ENCODE results near the gene TMEM94. TPM values are rescaled to one million over a fixed set of nuclear protein-coding genes. Genes with fewer than 3 reads are reported as not detected.

Gene TMEM94
- total RNA-seq, 1 experiment from 2014 or later: 61.4 TPM

GRCh38 chr17:75542728-75543336, 86.4 kb downstream of the TMEM94 start:
- no peak overlapping the region for H2AK5ac ChIP-seq (ENCODE audit: insufficient read length, low read length)
- H3T11ph ChIP-seq (ENCODE audit: low read length): no peak overlapping the region
- H3K4me3 Mint-ChIP-seq: no peak overlapping the region
- H3K79me1 ChIP-seq (ENCODE audit: insufficient read depth, low read depth, low read length, poor library complexity, severe bottlenecking): no peaks in the 10 kb centered on the region
- H2AFZ ChIP-seq (ENCODE audit: low read length): no peak overlapping the region
- no peak overlapping the region for H3K27ac ChIP-seq (ENCODE audit: insufficient read length, low read depth, low read length)
- H3K4me2 ChIP-seq (ENCODE audit: insufficient read depth, insufficient read length, low read length): no peak overlapping the region
- no peak overlapping the region for H2BK12ac ChIP-seq (ENCODE audit: insufficient read length, low read depth, low read length)
- no peak overlapping the region for H3K9ac ChIP-seq (ENCODE audit: extremely low read depth, insufficient read length, low read length)
- no peak overlapping the region for H2BK120ac ChIP-seq (ENCODE audit: low read depth, low read length, poor library complexity, severe bottlenecking)
- no peak overlapping the region for H3K18ac ChIP-seq (ENCODE audit: insufficient read length, low read depth, low read length)
- no peak overlapping the region for H4K5ac ChIP-seq (ENCODE audit: insufficient read length, low read depth, low read length)
- WGBS (ENCODE audit: extremely low coverage, insufficient read length, low lambda C conversion rate): no CpG with 5 or more reads among the region's 15 CpGs
- no peak overlapping the region for H2BK20ac ChIP-seq (ENCODE audit: low read depth, low read length, poor library complexity, severe bottlenecking)
- H3K27me3 Mint-ChIP-seq (ENCODE audit: low read depth): no peaks in the 10 kb centered on the region
- H4K20me1 ChIP-seq (ENCODE audit: control insufficient read depth, insufficient read depth, insufficient read length): no peaks in the 10 kb centered on the region
- no peak for DNase-seq
- H3K23me2 ChIP-seq (ENCODE audit: insufficient read length, low read depth, low read length, poor library complexity, severe bottlenecking): no peaks in the 10 kb centered on the region
- peaks cover 0 to 22% (median 4%) of the 10 kb centered on the region in 3 experiments; a peak in 3 of 7 replicates for H3K36me3 Mint-ChIP-seq (ENCODE audit: insufficient read depth in 1 of 3, low read depth in 3 of 3)
- no peaks in the 10 kb centered on the region for H3K9me3 ChIP-seq (ENCODE audit: control insufficient read depth, low read depth, low read length)
- TF ChIP-seq CTCF (conservative IDR thresholded peaks at IDR 0.05): no peak
- no peaks in the 10 kb centered on the region for H3K27me3 ChIP-seq (ENCODE audit: insufficient read depth, low read length)
- H3K4ac ChIP-seq (ENCODE audit: low read depth, low read length): no peak overlapping the region
- no peak overlapping the region for H4K8ac ChIP-seq (replicated peaks; ENCODE audit: insufficient read length, low read depth, low read length)
- H4K91ac ChIP-seq (ENCODE audit: insufficient read length, low read depth, low read length): no peak overlapping the region
- no peak overlapping the region; the same call in 1 of the 2 replicates for H3K14ac ChIP-seq (ENCODE audit: insufficient read depth, low read length)
- H2BK5ac ChIP-seq (ENCODE audit: insufficient read length, low read length): no peak overlapping the region
- no peaks in the 10 kb centered on the region for H3K4me1 ChIP-seq (ENCODE audit: insufficient read depth, low read length)
- no peak overlapping the region for H3K23ac ChIP-seq (ENCODE audit: insufficient read length, low read depth, low read length)
- H3K79me2 ChIP-seq (ENCODE audit: insufficient read depth, low read length): no peaks in the 10 kb centered on the region
- no peak overlapping the region for H3K56ac ChIP-seq (ENCODE audit: insufficient read length, low read depth, low read length)
- H3K27ac Mint-ChIP-seq: 0 out of 7 replicates have a peak overlapping the region, but pooled peaks of 1 of the 3 experiments have one; percentile 46
- peaks cover 20 to 21% of the 10 kb centered on the region in 2 experiments for H3K4me1 Mint-ChIP-seq
- H2BK15ac ChIP-seq (ENCODE audit: low read depth, low read length): no peak overlapping the region
- H3K9me3 Mint-ChIP-seq: no peaks in the 10 kb centered on the region
